B cell (primary cell): ENCODE data around the gene FJX1. TPM values are rescaled to one million over a fixed set of nuclear protein-coding genes. Genes with fewer than 3 reads are reported as not detected.

Experiments used
- ATAC-seq: fragments of 200-7000 bp; cut with Tn5 transposase; one replicate; pipeline ENCODE4 v1.10.0; 2021; ENCODE audit warnings: low read depth, mild to moderate bottlenecking, moderate number of reproducible peaks, moderate library complexity
- CTCF ChIA-PET: fragments of 350-600 bp; sonication (Branson Sonifier 250); formaldehyde crosslinking; loops from one replicate; lab custom pipeline; 2021; ENCODE audit warnings: antibody characterized with exemption, inconsistent platforms; lab: Charles Lee
- POLR2A ChIA-PET: fragments of 350-600 bp; sonication (Branson Sonifier 250); formaldehyde crosslinking; loops from one replicate; lab custom pipeline; 2021; ENCODE audit warnings: antibody characterized with exemption; lab: Charles Lee
- DNase-seq: peaks from one replicate; pipeline ENCODE4 v3.0.0; 2013
- H2AFZ ChIP-seq: 2 replicates; pipeline ENCODE4 v1.6.1; 2012; ENCODE audit warnings: mild to moderate bottlenecking, low read depth, low read length; ENCODE audit not compliant: insufficient read depth, poor library complexity, severe bottlenecking
- H3K27ac ChIP-seq, 2 donors: 1 replicate in 1 of 2; 2 replicates in 1 of 2; pipeline ENCODE4 v1.5.1; 2012 to 2013; ENCODE audit warnings: low read length in 2 of 2, mild to moderate bottlenecking in 2 of 2, moderate library complexity in 1 of 2
- H3K27me3 ChIP-seq, 4 experiments: fragments of 200-600 bp in 1 of 4; sonication (generic) in 1 of 4; replicated peaks in 1 of 4; 1 replicate in 2 of 4; 2 replicates in 2 of 4; pipeline versions ENCODE4 v1.6.1 to v1.7.0; 2013 to 2016; ENCODE audit warnings: low read length in 3 of 4, mild to moderate bottlenecking in 2 of 4, mixed read lengths in 1 of 4, moderate library complexity in 1 of 4; ENCODE audit not compliant: insufficient read depth in 4 of 4, control insufficient read depth in 3 of 4; ENCODE audit errors: control extremely low read depth in 1 of 4
- H3K36me3 ChIP-seq, 2 experiments: replicated peaks in 1 of 2; 1 replicate in 1 of 2; 2 replicates in 1 of 2; pipeline versions ENCODE4 v1.6.1 to v1.7.1; 2013; ENCODE audit warnings: low read length in 1 of 2; ENCODE audit not compliant: insufficient read depth in 2 of 2, control insufficient read depth in 1 of 2; ENCODE audit errors: control extremely low read depth in 1 of 2, extremely low read depth in 1 of 2
- H3K4me1 ChIP-seq, 2 donors: fragments of 200-600 bp in 1 of 2; sonication (generic) in 1 of 2; 1 replicate in 1 of 2; 2 replicates in 1 of 2; pipeline versions ENCODE4 v1.5.1 to v1.6.1; 2013 to 2017; ENCODE audit warnings: low read length in 2 of 2; ENCODE audit not compliant: control insufficient read depth in 2 of 2, insufficient read depth in 2 of 2
- H3K4me2 ChIP-seq: replicated peaks from 2 replicates; pipeline ENCODE3; 2012; ENCODE audit warnings: mild to moderate bottlenecking, low read depth, low read length; ENCODE audit not compliant: poor library complexity, severe bottlenecking
- H3K4me3 ChIP-seq, 5 experiments: fragments of 200-600 bp in 1 of 5; sonication (generic) in 1 of 5; 1 replicate in 3 of 5; 2 replicates in 2 of 5; pipeline versions ENCODE4 v1.5.1 to v1.7.0; 2011 to 2016; ENCODE audit warnings: low read length in 4 of 5, mild to moderate bottlenecking in 4 of 5, low read depth in 2 of 5, control low read depth in 1 of 5, moderate library complexity in 1 of 5; ENCODE audit not compliant: insufficient read depth in 1 of 5; ENCODE audit errors: control extremely low read depth in 1 of 5, extremely low read depth in 1 of 5
- H3K79me2 ChIP-seq: fragments of 200-600 bp; sonication (generic); one replicate; pipeline ENCODE4 v1.6.0; 2016; ENCODE audit warnings: low read length; ENCODE audit not compliant: control insufficient read depth, insufficient read depth
- H3K9ac ChIP-seq: fragments of 200-600 bp; sonication (generic); 2 replicates; pipeline ENCODE4 v1.6.1; 2017; ENCODE audit warnings: mild to moderate bottlenecking, low read length, moderate library complexity
- H3K9me3 ChIP-seq, 3 donors: one replicate each; pipeline versions ENCODE4 v1.6.1 to v1.7.1; 2013; ENCODE audit warnings: low read length in 2 of 3; ENCODE audit not compliant: control insufficient read depth in 2 of 3, insufficient read depth in 1 of 3; ENCODE audit errors: control extremely low read depth in 1 of 3
- H4K20me1 ChIP-seq: 2 replicates; pipeline ENCODE4 v1.6.0; 2012; ENCODE audit warnings: mild to moderate bottlenecking, low read length; ENCODE audit not compliant: insufficient read depth, control insufficient read depth, poor library complexity, severe bottlenecking
- H3K27ac Mint-ChIP-seq: one replicate; pipeline ENCODE4 v1.8.0; 2021; ENCODE audit warnings: mixed read lengths
- H3K27me3 Mint-ChIP-seq: one replicate; pipeline ENCODE4 v1.8.0; 2021; ENCODE audit warnings: mixed read lengths
- H3K4me1 Mint-ChIP-seq: one replicate; pipeline ENCODE4 v1.8.0; 2021; ENCODE audit warnings: mixed read lengths
- H3K4me3 Mint-ChIP-seq: one replicate; pipeline ENCODE4 v1.8.0; 2021; ENCODE audit warnings: mixed read lengths
- H3K9me3 Mint-ChIP-seq: one replicate; pipeline ENCODE4 v1.8.0; 2022; ENCODE audit warnings: mixed read lengths; ENCODE audit not compliant: insufficient read depth
- EZH2 ChIP-seq: IDR thresholded peaks from 2 replicates; pipeline ENCODE4 v1.6.1; 2012; ENCODE audit warnings: borderline replicate concordance, low read depth, mild to moderate bottlenecking, moderate library complexity, low read length; ENCODE audit not compliant: insufficient read depth, poor library complexity, severe bottlenecking
- WGBS: methylation state at CpG from one replicate; pipeline ENCODE4 v1.1.5; 2013; ENCODE audit warnings: missing lambda C conversion rate; ENCODE audit not compliant: insufficient coverage; 5-methylcytosine and 5-hydroxymethylcytosine counted together
- intact Hi-C: fragments of 100-400 bp; cut with micrococcal nuclease; formaldehyde crosslinking; loops from one replicate; pipeline ENCODE4 v1.10.0; 2022
- polyA plus RNA-seq: library from polyadenylated mRNA; depleted of rRNA; stranded (reverse); fragments of >200 nt; gene quantifications from 2 replicates; pipeline ENCODE4 v1.2.3, GENCODE V29; 2012
- total RNA-seq, 2 donors: library from RNA; stranded (reverse); fragments of 120-200 nt in 1 of 2; gene quantifications; 1 replicate in 1 of 2; 2 replicates in 1 of 2; pipeline versions ENCODE4 v1.2.3 to v1.2.4, GENCODE V29; 2013 to 2022
- TF ChIP-seq, protein P1 (sequence below): fragments of 200-600 bp; IDR thresholded peaks from one replicate; pipeline ENCODE4 v1.8.0; 2022; ENCODE audit warnings: antibody characterized with exemption, mild to moderate bottlenecking

The FJX1 gene
- total and polyA plus RNA-seq, 2 donors (not counting 1 experiment from before 2014, with no cell fraction given), result 0.03 TPM; not detected in 1

- ATAC-seq (no peak), DNase-seq (no peak)
- H3K36me3 ChIP-seq, result no peaks in the 10 kb centered on the region
- no peak overlapping the region for H3K4me3 ChIP-seq
- H4K20me1 ChIP-seq, result no peaks in the 10 kb centered on the region
- Mint-ChIP-seq H3K4me3 (no peak overlapping the region), H3K4me1 (peaks cover 9% of the 10 kb centered on the region), H3K27ac (no peak overlapping the region), H3K9me3 (no peaks in the 10 kb centered on the region), H3K27me3 (peaks cover 68% of the 10 kb centered on the region)
- 92% methylated on average over 2 of the region's 2 CpGs for WGBS
- no peak overlapping the region for H3K27ac ChIP-seq
- H3K4me2 ChIP-seq, result no peak overlapping the region
- H3K9me3 ChIP-seq, result no peaks in the 10 kb centered on the region
- H3K4me1 ChIP-seq, result peaks cover 10% of the 10 kb centered on the region in 2 donors
- no peak overlapping the region for H3K9ac ChIP-seq
- POLR2A ChIA-PET, result no interaction called here
- H3K79me2 ChIP-seq, result no peaks in the 10 kb centered on the region
- H2AFZ ChIP-seq, result no peak overlapping the region
- CTCF ChIA-PET, result no interaction called here
- no peak for TF ChIP-seq EZH2
- TF ChIP-seq, protein P1, sequence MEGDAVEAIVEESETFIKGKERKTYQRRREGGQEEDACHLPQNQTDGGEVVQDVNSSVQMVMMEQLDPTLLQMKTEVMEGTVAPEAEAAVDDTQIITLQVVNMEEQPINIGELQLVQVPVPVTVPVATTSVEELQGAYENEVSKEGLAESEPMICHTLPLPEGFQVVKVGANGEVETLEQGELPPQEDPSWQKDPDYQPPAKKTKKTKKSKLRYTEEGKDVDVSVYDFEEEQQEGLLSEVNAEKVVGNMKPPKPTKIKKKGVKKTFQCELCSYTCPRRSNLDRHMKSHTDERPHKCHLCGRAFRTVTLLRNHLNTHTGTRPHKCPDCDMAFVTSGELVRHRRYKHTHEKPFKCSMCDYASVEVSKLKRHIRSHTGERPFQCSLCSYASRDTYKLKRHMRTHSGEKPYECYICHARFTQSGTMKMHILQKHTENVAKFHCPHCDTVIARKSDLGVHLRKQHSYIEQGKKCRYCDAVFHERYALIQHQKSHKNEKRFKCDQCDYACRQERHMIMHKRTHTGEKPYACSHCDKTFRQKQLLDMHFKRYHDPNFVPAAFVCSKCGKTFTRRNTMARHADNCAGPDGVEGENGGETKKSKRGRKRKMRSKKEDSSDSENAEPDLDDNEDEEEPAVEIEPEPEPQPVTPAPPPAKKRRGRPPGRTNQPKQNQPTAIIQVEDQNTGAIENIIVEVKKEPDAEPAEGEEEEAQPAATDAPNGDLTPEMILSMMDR, result no peak
- intact Hi-C loops, result no loop called here
- peaks cover 0 to 29% (median 22%) of the 10 kb centered on the region in 4 experiments for H3K27me3 ChIP-seq
Observed at GRCh38 chr11:35624316-35624715, 6.1 kb downstream of the FJX1 start.

GRCh38 chr11:35624781-35625180, 6.5 kb downstream of the FJX1 start:
- intact Hi-C loops, result no loop called here
- no peak overlapping the region for H2AFZ ChIP-seq
- CTCF ChIA-PET, result no interaction called here
- Mint-ChIP-seq H3K9me3 (no peaks in the 10 kb centered on the region), H3K4me3 (no peak overlapping the region), H3K4me1 (peaks cover 5% of the 10 kb centered on the region), H3K27ac (no peak overlapping the region), H3K27me3 (peaks cover 72% of the 10 kb centered on the region)
- H3K79me2 ChIP-seq, result no peaks in the 10 kb centered on the region
- no peak for TF ChIP-seq EZH2
- TF ChIP-seq, protein P1, result no peak
- no peak overlapping the region for H3K4me2 ChIP-seq
- ATAC-seq, result no peak
- H3K9ac ChIP-seq, result no peak overlapping the region
- no peaks in the 10 kb centered on the region for H4K20me1 ChIP-seq
- H3K27me3 ChIP-seq, result peaks cover 0 to 27% (median 21%) of the 10 kb centered on the region in 4 experiments
- no peak overlapping the region for H3K27ac ChIP-seq
- POLR2A ChIA-PET, result no interaction called here
- no peak overlapping the region for H3K4me3 ChIP-seq
- H3K9me3 ChIP-seq, result no peaks in the 10 kb centered on the region
- DNase-seq, result no peak
- peaks cover 5% of the 10 kb centered on the region in 2 donors for H3K4me1 ChIP-seq
- no peaks in the 10 kb centered on the region for H3K36me3 ChIP-seq
